Measurements from ENCODE around the gene WDFY4. TPM values are rescaled to one million over a fixed set of nuclear protein-coding genes. Genes with fewer than 3 reads are reported as not detected.

WDFY4 gene
- total RNA-seq, 4 donors from 2014 or later, result 0.61 to 3.8 (median 0.88) TPM

DNA sequence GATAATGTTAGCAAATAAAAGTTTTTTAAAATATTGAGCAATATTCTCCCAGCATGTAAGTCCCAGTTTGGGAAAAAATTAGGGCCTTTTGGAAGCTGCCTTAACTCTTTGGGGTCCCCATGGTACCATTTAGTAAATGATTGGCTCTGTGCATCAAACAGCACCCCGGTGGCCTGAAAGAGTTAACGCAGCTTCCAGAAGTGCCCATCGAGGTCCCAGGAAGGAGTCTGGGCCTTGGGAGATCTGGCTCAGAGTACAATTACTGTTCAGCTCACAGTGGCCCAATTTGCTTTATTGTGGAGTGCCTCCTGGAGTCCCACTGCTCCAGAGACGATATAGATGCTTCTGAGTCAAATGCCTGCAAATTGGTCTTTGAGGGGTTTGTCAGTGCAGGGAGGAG is 31.7 kb downstream of the WDFY4 start:
- DNase-seq, result no peak
- WGBS, 2 donors, result 58 to 67% methylated on average over 4 of the region's 4 CpGs
- Histone ChIP-seq H3K27ac (no peak overlapping the region), H3K27me3 (no peaks in the 10 kb centered on the region), H3K4me1 (no peaks in the 10 kb centered on the region), H3K9me3 (peaks cover 0 to 7% (median 0%) of the 10 kb centered on the region in 3 donors), H3K4me3 (no peak overlapping the region), H3K36me3 (no peaks in the 10 kb centered on the region)
- intact Hi-C loops (cut with DNase I), result no loop called here
- no peak for TF ChIP-seq POLR2A (IDR thresholded peaks at IDR 0.05)
- TF ChIP-seq, protein P1, sequence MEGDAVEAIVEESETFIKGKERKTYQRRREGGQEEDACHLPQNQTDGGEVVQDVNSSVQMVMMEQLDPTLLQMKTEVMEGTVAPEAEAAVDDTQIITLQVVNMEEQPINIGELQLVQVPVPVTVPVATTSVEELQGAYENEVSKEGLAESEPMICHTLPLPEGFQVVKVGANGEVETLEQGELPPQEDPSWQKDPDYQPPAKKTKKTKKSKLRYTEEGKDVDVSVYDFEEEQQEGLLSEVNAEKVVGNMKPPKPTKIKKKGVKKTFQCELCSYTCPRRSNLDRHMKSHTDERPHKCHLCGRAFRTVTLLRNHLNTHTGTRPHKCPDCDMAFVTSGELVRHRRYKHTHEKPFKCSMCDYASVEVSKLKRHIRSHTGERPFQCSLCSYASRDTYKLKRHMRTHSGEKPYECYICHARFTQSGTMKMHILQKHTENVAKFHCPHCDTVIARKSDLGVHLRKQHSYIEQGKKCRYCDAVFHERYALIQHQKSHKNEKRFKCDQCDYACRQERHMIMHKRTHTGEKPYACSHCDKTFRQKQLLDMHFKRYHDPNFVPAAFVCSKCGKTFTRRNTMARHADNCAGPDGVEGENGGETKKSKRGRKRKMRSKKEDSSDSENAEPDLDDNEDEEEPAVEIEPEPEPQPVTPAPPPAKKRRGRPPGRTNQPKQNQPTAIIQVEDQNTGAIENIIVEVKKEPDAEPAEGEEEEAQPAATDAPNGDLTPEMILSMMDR (IDR thresholded peaks at IDR 0.05), result no peak

DNA sequence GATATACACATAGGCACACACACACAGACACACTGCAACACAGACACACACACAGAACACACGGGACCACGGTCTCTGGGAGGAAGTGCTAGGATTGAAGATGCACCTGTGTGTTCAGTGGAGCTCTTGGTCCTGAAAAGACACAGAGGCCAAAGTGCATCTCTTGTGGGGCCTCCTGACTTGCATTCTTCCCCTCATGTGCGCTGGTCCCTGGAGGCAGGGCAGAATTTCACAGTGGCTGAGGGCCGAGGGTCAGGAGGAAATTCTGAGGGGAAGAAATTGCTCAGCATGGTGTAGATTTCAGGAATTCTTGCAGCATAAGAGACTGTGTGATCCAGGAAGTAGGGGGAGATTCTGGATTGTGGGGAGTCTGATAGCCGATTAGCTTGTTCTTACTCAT is 35.9 kb downstream of the WDFY4 start:
- TF ChIP-seq, protein P1 (IDR thresholded peaks at IDR 0.05), result no peak
- TF ChIP-seq POLR2A (IDR thresholded peaks at IDR 0.05), result no peak
- 63 to 70% methylated on average over 1 to 5 of the region's 5 CpGs for WGBS, 2 donors

DNA sequence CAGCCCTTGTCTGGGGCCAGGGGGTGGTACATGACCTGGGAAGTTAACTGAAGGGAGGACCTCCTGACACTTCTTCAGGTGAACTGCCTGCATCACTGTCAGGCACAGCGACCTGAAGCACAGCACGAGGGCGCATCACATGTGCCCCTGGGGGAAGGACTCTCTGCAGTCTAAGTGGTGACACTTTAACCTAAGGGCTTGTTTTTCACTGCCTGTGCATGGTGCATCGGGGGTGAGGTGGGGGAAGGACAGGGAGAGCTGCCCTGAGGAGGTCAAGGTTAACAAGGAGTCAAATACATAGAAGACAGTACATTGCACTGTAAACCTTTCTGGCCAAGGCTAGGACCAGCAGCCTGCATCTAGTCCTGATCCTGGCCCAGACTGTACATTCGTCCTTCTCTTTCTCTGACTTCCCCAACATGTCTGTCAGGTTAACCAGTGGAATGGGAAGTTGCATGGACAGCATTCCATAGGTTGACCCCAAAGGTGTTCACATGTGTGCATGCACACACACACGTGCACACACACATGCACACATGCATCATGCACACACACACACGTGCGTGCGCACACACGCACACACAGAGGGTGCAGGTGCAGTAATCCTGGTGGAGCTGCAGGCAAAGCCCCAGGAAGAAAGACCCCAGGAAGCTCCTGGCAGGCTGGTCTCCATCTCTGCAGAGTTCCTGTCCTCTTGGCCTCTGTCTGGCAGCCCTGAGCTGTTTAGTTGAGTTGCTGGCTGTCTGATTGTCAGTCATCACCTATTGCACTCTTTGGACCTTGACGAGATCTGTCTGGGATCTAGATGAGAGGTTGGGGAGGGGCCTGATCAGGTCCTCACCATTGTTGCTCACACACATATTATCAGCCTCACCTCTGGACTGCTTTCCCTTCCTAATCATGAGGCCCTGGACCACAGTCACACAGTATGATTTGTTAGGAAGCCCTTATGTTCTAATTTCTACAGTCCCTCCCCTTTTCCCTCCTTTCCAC is 37.8 kb downstream of the WDFY4 start:
- H3K27ac ChIP-seq, result no peak overlapping the region
- peaks cover 0 to 9% (median 0%) of the 10 kb centered on the region in 3 donors for H3K4me1 ChIP-seq
- no peaks in the 10 kb centered on the region for H3K36me3 ChIP-seq
- WGBS, 2 donors, result 75 to 85% methylated on average over 7 to 9 of the region's 11 CpGs
- intact Hi-C loops (cut with DNase I), result no loop called here
- no peak for DNase-seq
- no peak overlapping the region for H3K4me3 ChIP-seq
- TF ChIP-seq POLR2A (IDR thresholded peaks at IDR 0.05), result no peak
- TF ChIP-seq, protein P1 (IDR thresholded peaks at IDR 0.05), result no peak
- H3K27me3 ChIP-seq, result no peaks in the 10 kb centered on the region
- no peaks in the 10 kb centered on the region for H3K9me3 ChIP-seq

More for the DNA sequence above, 35.9 kb downstream of the WDFY4 start:
- intact Hi-C loops (cut with DNase I), result no loop called here
- no peaks in the 10 kb centered on the region for H3K36me3 ChIP-seq
- H3K27me3 ChIP-seq, result no peaks in the 10 kb centered on the region
- DNase-seq, result no peak
- H3K4me1 ChIP-seq, result peaks cover 0 to 3% (median 0%) of the 10 kb centered on the region in 3 donors
- H3K4me3 ChIP-seq, result no peak overlapping the region
- no peaks in the 10 kb centered on the region for H3K9me3 ChIP-seq
- H3K27ac ChIP-seq, result no peak overlapping the region

DNA sequence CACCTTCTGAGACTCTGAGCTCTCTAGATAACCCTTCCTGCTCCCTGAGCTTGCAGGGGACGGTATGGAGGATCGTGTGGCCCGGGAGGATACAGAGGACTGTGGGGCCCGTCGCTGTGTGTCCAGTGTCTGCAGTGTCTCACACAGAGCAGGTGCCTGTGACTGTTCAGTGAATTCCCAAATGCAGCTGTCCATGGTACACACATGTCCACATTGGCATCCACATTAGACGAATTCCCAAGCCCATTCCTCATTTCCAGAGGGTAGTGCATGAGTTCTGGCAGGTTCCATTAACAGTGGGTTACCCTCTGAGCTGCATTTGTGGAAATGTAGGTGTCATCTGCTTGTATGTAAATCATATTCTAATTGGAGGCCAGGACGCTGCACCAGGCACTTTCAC is 39.5 kb downstream of the WDFY4 start:
- intact Hi-C loops (cut with DNase I), result no loop called here
- WGBS, 2 donors, result 65 to 89% methylated on average over 4 to 6 of the region's 7 CpGs
- DNase-seq, result no peak

More for the DNA sequence above, 39.5 kb downstream of the WDFY4 start:
- Histone ChIP-seq H3K27ac (no peak overlapping the region), H3K27me3 (no peaks in the 10 kb centered on the region), H3K4me1 (peaks cover 0 to 9% (median 0%) of the 10 kb centered on the region in 3 donors), H3K36me3 (no peaks in the 10 kb centered on the region), H3K9me3 (no peaks in the 10 kb centered on the region), H3K4me3 (no peak overlapping the region)
- TF ChIP-seq, protein P1 (IDR thresholded peaks at IDR 0.05), result no peak
- TF ChIP-seq POLR2A (IDR thresholded peaks at IDR 0.05), result no peak
